ENCODE results near the gene HOXB5. TPM values are rescaled to one million over a fixed set of nuclear protein-coding genes. Genes with fewer than 3 reads are reported as not detected.

The HOXB5 gene
- total and polyA plus RNA-seq, 10 of the 15 experiments (the other 5 are each of a cell fraction or from before 2014, with no cell fraction given): not detected

DNA sequence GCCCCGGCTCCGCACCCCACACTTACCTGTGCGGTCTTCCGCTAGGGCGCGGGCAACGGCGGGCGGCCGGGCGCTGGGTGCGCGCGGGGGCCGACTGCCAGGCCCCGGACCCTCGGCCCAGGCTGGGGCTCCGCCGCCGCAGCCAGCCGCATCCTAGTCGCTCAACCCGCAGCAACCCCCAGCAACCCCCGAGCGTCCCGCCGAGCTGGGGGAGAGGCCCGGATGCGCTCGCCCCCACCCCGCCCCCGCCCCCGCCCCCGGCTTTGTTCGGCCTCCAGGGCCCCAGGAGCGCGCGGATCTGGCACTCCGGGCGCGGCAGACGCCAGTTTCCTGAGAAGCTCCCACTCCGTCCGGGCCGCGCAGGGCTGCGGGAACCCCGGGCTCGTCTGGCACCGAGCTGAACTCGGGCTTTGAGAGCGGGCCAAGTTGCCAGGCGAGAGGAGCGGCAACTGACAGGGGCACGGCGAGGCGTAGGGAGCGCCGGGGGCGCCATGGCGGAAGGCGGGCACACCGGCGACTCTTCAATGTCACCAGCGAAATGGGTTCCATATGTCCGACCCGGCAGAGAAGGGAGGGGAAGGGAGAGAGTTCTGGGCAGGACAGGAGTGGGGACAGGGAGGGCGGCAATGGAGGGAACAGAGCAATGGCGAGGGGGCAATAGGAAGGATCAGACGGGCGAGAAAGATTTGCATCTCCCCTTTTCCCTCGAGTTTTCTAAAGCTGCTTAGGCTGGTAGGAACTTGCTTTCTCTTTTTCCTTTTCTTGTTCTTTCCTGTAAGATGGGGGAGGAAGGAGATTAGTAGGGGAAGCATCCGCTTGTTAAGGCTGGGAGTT lies 29.2 kb downstream of the HOXB5 start:
- in situ Hi-C loops (cut with MboI): no loop called here
- Histone ChIP-seq H3K36me3 (ENCODE audit: control insufficient read depth in 2 of 2, insufficient read depth in 2 of 2, low read length in 1 of 2) (no peaks in the 10 kb centered on the region; a peak in 1 of 4 replicates), H3K4me2 (ENCODE audit: control insufficient read depth, insufficient read depth) (no peak overlapping the region), H3K27me3 (replicated peaks in 1 of 2; ENCODE audit: control insufficient read depth in 2 of 2, insufficient read depth in 2 of 2, low read length in 1 of 2) (no peaks in the 10 kb centered on the region), H2AFZ (ENCODE audit: control insufficient read depth, low read depth, low read length) (no peak overlapping the region), H3K4me1 (ENCODE audit: control insufficient read depth, insufficient read depth, low read length) (no peaks in the 10 kb centered on the region), H3K27ac (ENCODE audit: control insufficient read depth, insufficient read depth) (no peak overlapping the region), H4K20me1 (ENCODE audit: control insufficient read depth, insufficient read depth) (no peaks in the 10 kb centered on the region), H3K9ac (ENCODE audit: control insufficient read depth, insufficient read depth, low read length) (no peak overlapping the region), H3K4me3 (no peak overlapping the region), H3K79me2 (ENCODE audit: control insufficient read depth, insufficient read depth, low read length) (no peaks in the 10 kb centered on the region), H3K9me3 (replicated peaks; ENCODE audit: control insufficient read depth, insufficient read depth, low read length) (no peaks in the 10 kb centered on the region)
- WGBS (ENCODE audit: insufficient coverage, insufficient replicate concordance, low lambda C conversion rate, missing lambda C conversion rate): 63% methylated on average over 50 of the region's 73 CpGs
- intact Hi-C loops (cut with micrococcal nuclease; ENCODE audit: unreplicated experiment): no loop called here
- ChIA-PET POLR2A (interaction anchor here (0.6 kb wide), 1 partner anchor 8 kb away, joined by 3 read pairs; no protein-coding TSS in a partner anchor), SMC1A (ENCODE audit: uncharacterized antibody, unreplicated experiment) (interaction anchor here (0.6 kb wide), 1 partner anchor 90 kb away, joined by 4 read pairs; no protein-coding TSS in a partner anchor), CTCF (no interaction called here), RAD21 (ENCODE audit: unreplicated experiment) (no interaction called here)
- DNase-seq (ENCODE audit: low read depth, low spot score): no peak
- TF ChIP-seq IKZF1 (conservative IDR thresholded peaks at IDR 0.05): no peak
- no peak for TF ChIP-seq ASH2L (IDR thresholded peaks at IDR 0.05; ENCODE audit: borderline replicate concordance, low read depth)
- no peak for TF ChIP-seq RB1 (IDR thresholded peaks at IDR 0.05; ENCODE audit: borderline replicate concordance)
- TF ChIP-seq CREM (IDR thresholded peaks at IDR 0.05; ENCODE audit: low read depth): no peak
- TF ChIP-seq SPI1 (IDR thresholded peaks at IDR 0.05; ENCODE audit: borderline replicate concordance, insufficient read depth, low read depth, low read length): no peak
- TF ChIP-seq, protein P1, sequence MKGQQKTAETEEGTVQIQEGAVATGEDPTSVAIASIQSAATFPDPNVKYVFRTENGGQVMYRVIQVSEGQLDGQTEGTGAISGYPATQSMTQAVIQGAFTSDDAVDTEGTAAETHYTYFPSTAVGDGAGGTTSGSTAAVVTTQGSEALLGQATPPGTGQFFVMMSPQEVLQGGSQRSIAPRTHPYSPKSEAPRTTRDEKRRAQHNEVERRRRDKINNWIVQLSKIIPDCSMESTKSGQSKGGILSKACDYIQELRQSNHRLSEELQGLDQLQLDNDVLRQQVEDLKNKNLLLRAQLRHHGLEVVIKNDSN (IDR thresholded peaks at IDR 0.05; ENCODE audit: borderline replicate concordance, extremely low read length, insufficient read depth, low read depth, low read length): no peak
- TF ChIP-seq IRF3 (IDR thresholded peaks at IDR 0.05): no peak
- TF ChIP-seq NFYB (IDR thresholded peaks at IDR 0.05; ENCODE audit: insufficient read depth, low read depth, low read length): no peak
- TF ChIP-seq, protein P2, sequence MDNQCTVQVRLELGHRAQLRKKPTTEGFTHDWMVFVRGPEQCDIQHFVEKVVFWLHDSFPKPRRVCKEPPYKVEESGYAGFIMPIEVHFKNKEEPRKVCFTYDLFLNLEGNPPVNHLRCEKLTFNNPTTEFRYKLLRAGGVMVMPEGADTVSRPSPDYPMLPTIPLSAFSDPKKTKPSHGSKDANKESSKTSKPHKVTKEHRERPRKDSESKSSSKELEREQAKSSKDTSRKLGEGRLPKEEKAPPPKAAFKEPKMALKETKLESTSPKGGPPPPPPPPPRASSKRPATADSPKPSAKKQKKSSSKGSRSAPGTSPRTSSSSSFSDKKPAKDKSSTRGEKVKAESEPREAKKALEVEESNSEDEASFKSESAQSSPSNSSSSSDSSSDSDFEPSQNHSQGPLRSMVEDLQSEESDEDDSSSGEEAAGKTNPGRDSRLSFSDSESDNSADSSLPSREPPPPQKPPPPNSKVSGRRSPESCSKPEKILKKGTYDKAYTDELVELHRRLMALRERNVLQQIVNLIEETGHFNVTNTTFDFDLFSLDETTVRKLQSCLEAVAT (IDR thresholded peaks at IDR 0.05): no peak
- BruUV-seq (replicated peaks): no TSS peak
- FAIRE-seq: no peak
- no peak for ATAC-seq

All from GM12878 (cell line).